ENCODE data around the gene BTLA. TPM values are rescaled to one million over a fixed set of nuclear protein-coding genes. Genes with fewer than 3 reads are reported as not detected.
"Not testable (repeated sequence)": the region's sequence is repeated elsewhere in the genome, so short reads cannot be mapped to it uniquely, and the experiment has no call there.

The BTLA gene
- total RNA-seq, 2 donors from 2014 or later, result not detected

DNA sequence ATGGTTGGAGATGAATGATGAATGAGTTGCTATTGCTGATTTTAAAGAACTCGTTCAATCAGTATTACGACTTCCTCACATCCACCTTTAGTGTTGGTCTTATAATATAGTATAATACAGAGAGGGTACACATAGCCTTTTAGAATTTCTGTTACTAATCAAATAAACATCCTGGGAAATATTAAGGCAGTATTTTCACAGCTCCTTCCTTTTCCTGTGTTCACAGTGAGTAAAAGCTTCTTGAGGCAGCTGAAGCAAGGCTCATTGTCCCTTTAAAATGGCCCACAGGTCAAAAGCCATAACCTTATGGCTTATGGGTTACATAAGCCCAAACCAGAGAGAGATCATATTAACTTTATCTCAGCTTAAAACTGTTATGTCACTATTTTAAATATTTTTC lies 1.3 kb upstream of the BTLA start:
- Histone ChIP-seq H3K4me3 (no peak overlapping the region), H3K27me3 (no peaks in the 10 kb centered on the region), H3K9me3 (no peaks in the 10 kb centered on the region), H3K36me3 (replicated peaks in 1 of 2; ENCODE audit: insufficient read depth in 1 of 2, low read depth in 2 of 2) (no peaks in the 10 kb centered on the region), H3K4me1 (no peaks in the 10 kb centered on the region), H3K27ac (no peak overlapping the region)
- ATAC-seq (no peak), DNase-seq (no peak)
- intact Hi-C loops (cut with DNase I), result no loop called here
- TF ChIP-seq, protein P1, sequence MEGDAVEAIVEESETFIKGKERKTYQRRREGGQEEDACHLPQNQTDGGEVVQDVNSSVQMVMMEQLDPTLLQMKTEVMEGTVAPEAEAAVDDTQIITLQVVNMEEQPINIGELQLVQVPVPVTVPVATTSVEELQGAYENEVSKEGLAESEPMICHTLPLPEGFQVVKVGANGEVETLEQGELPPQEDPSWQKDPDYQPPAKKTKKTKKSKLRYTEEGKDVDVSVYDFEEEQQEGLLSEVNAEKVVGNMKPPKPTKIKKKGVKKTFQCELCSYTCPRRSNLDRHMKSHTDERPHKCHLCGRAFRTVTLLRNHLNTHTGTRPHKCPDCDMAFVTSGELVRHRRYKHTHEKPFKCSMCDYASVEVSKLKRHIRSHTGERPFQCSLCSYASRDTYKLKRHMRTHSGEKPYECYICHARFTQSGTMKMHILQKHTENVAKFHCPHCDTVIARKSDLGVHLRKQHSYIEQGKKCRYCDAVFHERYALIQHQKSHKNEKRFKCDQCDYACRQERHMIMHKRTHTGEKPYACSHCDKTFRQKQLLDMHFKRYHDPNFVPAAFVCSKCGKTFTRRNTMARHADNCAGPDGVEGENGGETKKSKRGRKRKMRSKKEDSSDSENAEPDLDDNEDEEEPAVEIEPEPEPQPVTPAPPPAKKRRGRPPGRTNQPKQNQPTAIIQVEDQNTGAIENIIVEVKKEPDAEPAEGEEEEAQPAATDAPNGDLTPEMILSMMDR (IDR thresholded peaks at IDR 0.05), result no peak
- no peak for TF ChIP-seq POLR2A (IDR thresholded peaks at IDR 0.05)
- WGBS, 2 donors, result 83 to 84% methylated on average over 2 of the region's 2 CpGs

DNA sequence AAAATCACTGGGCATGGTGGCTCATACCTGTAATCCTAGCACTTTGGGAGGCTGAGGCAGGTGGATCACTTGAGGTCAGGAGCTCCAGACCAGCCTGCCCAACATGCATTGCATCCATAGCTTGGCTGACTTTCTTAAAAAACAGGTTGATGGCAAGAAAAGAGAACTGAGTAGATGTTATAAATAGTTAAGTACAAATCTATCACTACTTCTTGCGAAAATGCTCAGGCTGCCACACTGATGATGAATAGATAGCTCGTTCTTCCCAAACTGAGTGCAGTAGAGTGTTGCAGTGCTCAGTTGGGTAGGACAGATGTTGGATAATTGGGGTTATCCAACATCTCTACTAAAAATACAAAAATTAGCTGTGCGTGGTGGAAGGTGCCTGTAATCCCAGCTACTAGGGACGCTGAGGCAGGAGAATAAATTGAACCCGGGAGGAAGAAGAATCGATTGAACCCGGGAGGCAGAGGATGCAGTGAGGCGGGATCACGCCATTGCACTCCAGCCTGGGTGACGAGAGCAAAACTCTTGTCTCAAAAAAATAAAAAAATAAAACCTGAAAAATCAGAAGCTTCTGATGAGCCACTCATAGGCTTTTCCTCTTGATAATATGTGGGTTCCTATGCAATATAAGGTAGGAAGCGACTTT lies 1.2 kb downstream of the BTLA start:
- intact Hi-C loops (cut with DNase I), result no loop called here

DNA sequence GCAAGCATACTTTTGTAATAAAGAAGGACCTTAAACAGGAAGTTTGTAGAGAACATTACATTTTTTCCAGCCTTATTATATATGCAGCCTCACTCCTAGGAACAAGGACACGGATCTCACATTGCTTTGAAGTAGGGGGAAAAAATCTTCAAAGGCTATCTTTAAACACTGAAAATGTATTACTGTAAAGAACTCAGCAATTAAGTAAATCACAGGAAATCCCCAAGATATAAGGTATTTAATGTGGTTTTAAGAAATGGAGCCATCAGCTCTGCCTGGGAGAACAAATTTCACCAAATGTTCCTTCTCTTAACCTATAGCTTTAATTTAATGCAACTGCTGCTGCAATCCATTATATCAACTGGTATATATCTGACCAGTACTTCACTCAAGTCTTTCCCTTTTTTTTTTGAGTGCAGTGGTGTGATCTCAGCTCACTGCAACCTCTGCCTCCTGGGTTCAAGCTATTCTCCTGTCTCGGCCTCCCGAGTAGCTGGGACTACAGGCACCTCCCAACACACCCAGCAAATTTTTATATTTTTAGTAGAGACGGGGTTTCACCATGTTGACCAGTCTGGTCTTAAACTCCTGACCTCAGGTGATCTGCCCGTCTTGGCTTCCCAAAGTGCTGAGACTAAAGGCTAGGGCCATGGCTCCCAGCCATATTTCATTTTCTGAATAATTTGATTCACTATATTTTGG lies 2.8 kb downstream of the BTLA start:
- intact Hi-C loops (cut with DNase I), result no loop called here
- ATAC-seq (no peak), DNase-seq (no peak)
- Histone ChIP-seq H3K27ac (no peak overlapping the region), H3K4me3 (no peak overlapping the region), H3K4me1 (no peaks in the 10 kb centered on the region), H3K36me3 (replicated peaks in 1 of 2; ENCODE audit: insufficient read depth in 1 of 2, low read depth in 2 of 2) (no peaks in the 10 kb centered on the region), H3K9me3 (no peaks in the 10 kb centered on the region), H3K27me3 (no peaks in the 10 kb centered on the region)
- no peak for TF ChIP-seq POLR2A (IDR thresholded peaks at IDR 0.05)
- TF ChIP-seq, protein P1 (IDR thresholded peaks at IDR 0.05), result no peak
- 78 to 84% methylated on average over 5 of the region's 5 CpGs for WGBS, 2 donors

More for the DNA sequence above, 1.2 kb downstream of the BTLA start:
- ATAC-seq (no peak), DNase-seq (no peak)
- H3K36me3 ChIP-seq (replicated peaks in 1 of 2; ENCODE audit: insufficient read depth in 1 of 2, low read depth in 2 of 2), result no peaks in the 10 kb centered on the region
- no peak for TF ChIP-seq POLR2A (IDR thresholded peaks at IDR 0.05)
- TF ChIP-seq, protein P1 (IDR thresholded peaks at IDR 0.05), result no peak
- H3K9me3 ChIP-seq, result no peaks in the 10 kb centered on the region
- no peaks in the 10 kb centered on the region for H3K4me1 ChIP-seq
- H3K4me3 ChIP-seq, result no peak overlapping the region
- no peak overlapping the region for H3K27ac ChIP-seq
- no peaks in the 10 kb centered on the region for H3K27me3 ChIP-seq
- WGBS, 2 donors, result 82 to 86% methylated on average over 11 of the region's 11 CpGs

DNA sequence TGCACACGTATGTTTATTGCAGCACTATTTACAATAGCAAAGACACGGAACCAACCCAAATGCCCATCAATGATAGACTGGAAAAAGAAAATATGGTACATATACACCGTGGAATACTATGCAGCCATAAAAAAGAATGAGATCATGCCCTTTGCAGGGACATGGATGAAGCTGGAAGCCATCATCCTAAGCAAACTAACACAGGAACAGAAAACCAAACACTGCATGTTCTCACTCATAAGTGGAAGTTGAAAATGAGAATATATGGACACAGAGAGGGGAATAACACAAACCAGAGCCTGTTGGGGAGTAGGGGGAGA lies 4.9 kb downstream of the BTLA start:
- intact Hi-C loops (cut with DNase I); ATAC-seq; DNase-seq: not testable (repeated sequence)

DNA sequence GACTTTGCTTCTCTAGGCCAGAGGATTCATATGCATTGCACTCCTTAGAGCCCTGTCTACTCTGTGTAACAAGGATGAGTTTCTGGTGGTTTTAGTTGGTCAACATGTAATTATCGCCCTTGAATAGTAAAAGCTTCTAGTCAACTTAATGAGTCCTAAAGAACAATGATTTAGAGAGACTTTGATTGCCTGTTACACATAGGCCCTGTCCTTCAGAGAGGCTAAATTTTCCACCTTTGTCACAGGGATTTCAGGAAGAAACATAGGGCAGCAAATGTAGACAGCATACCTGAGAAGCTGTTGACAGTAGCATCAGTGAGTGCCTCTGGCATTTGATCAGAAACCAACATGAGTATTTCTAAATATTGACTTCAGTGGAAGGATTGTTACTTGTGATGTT lies 7.1 kb downstream of the BTLA start:
- ATAC-seq (no peak), DNase-seq (no peak)
- TF ChIP-seq, protein P1 (IDR thresholded peaks at IDR 0.05), result no peak
- TF ChIP-seq POLR2A (IDR thresholded peaks at IDR 0.05), result no peak
- Histone ChIP-seq H3K36me3 (replicated peaks in 1 of 2; ENCODE audit: insufficient read depth in 1 of 2, low read depth in 2 of 2) (no peaks in the 10 kb centered on the region), H3K4me3 (no peak overlapping the region), H3K27ac (no peak overlapping the region), H3K27me3 (no peaks in the 10 kb centered on the region), H3K4me1 (no peaks in the 10 kb centered on the region), H3K9me3 (no peaks in the 10 kb centered on the region)
- intact Hi-C loops (cut with DNase I), result no loop called here
- WGBS, 2 donors, result 77 to 83% methylated on average over 1 of the region's 1 CpG

More for the DNA sequence above, 4.9 kb downstream of the BTLA start:
- not testable (repeated sequence) for H3K27ac ChIP-seq; H3K4me1 ChIP-seq; H3K36me3 ChIP-seq (replicated peaks in 1 of 2; ENCODE audit: insufficient read depth in 1 of 2, low read depth in 2 of 2); H3K4me3 ChIP-seq; H3K9me3 ChIP-seq; H3K27me3 ChIP-seq
- 78 to 85% methylated on average over 3 of the region's 3 CpGs for WGBS, 2 donors
